Neural crest cell (in vitro differentiated cells): Measurements from ENCODE around the gene ZBED2. TPM values are rescaled to one million over a fixed set of nuclear protein-coding genes. Genes with fewer than 3 reads are reported as not detected.
"Not testable (repeated sequence)": the region's sequence is repeated elsewhere in the genome, so short reads cannot be mapped to it uniquely, and the experiment has no call there.

Experiments
- DNase-seq: peaks from one replicate; pipeline ENCODE4 v3.0.0; 2021; ENCODE audit warnings: low read depth, mixed read lengths, low spot score
- H3K27ac Mint-ChIP-seq: one replicate; pipeline ENCODE4 v1.8.0; 2021; ENCODE audit warnings: mild to moderate bottlenecking, mixed read lengths; ENCODE audit not compliant: unreplicated experiment
- H3K27me3 Mint-ChIP-seq: 2 replicates; pipeline ENCODE4 v1.8.0; 2021; ENCODE audit warnings: low read depth, mild to moderate bottlenecking, mixed read lengths
- H3K36me3 Mint-ChIP-seq: 2 replicates; pipeline ENCODE4 v1.8.0; 2021; ENCODE audit warnings: low read depth, mild to moderate bottlenecking, mixed read lengths
- H3K4me1 Mint-ChIP-seq: 2 replicates; pipeline ENCODE4 v1.8.0; 2021; ENCODE audit warnings: mixed read lengths
- H3K4me3 Mint-ChIP-seq: one replicate; pipeline ENCODE4 v1.8.0; 2021; ENCODE audit warnings: mild to moderate bottlenecking, mixed read lengths
- H3K9me3 Mint-ChIP-seq: 2 replicates; pipeline ENCODE4 v1.8.0; 2021; ENCODE audit warnings: mixed read lengths
- CTCF ChIP-seq: fragments of 200-600 bp; sonication (generic); conservative IDR thresholded peaks from 2 replicates; pipeline ENCODE4 v1.5.0; 2021; ENCODE audit warnings: antibody characterized with exemption, mild to moderate bottlenecking
- long read RNA-seq: library from polyadenylated mRNA; unstranded; transcript quantifications from one replicate; pipeline ENCODE4 v2.0.0, GENCODE V29; 2020
- total RNA-seq: library from RNA; stranded (reverse); gene quantifications from 2 replicates; pipeline ENCODE4 v1.2.1, GENCODE V29; 2021

The ZBED2 gene
- not detected in 2 replicates for total RNA-seq
- long read RNA-seq, result 0 reads

GRCh38 chr3:111595232-111595631 lies at the start of gene ZBED2:
Gene ZBED2, minus strand, starts transcription at chr3:111595346. Its CDS starts 1,145 bp downstream, at chr3:111594201.
- H3K9me3 Mint-ChIP-seq, result no peaks in the 10 kb centered on the region

GRCh38 chr3:111639316-111639715 lies 44.2 kb upstream of the ZBED2 start:
- no peak for DNase-seq
- H3K4me1 Mint-ChIP-seq, result peaks cover 14% of the 10 kb centered on the region
- H3K4me3 Mint-ChIP-seq, result no peak overlapping the region
- H3K27me3 Mint-ChIP-seq, result no peaks in the 10 kb centered on the region
- peaks cover 4% of the 10 kb centered on the region for H3K36me3 Mint-ChIP-seq
- H3K9me3 Mint-ChIP-seq, result peaks cover 10% of the 10 kb centered on the region
- H3K27ac Mint-ChIP-seq, result no peak overlapping the region
- TF ChIP-seq CTCF, result no peak

More at GRCh38 chr3:111595232-111595631, at the start of gene ZBED2:
- Mint-ChIP-seq H3K27ac (no peak within 1 kb of the TSS), H3K4me3 (no peak within 1 kb of the TSS), H3K36me3 (no peaks in the 10 kb centered on the region), H3K4me1 (no peaks in the 10 kb centered on the region), H3K27me3 (no peaks in the 10 kb centered on the region)
- no peak for TF ChIP-seq CTCF
- DNase-seq, result no peak

GRCh38 chr3:111636366-111636885 lies 41.3 kb upstream of the ZBED2 start:
- Mint-ChIP-seq H3K9me3 (peaks cover 5% of the 10 kb centered on the region), H3K27ac (no peak overlapping the region), H3K36me3 (no peaks in the 10 kb centered on the region), H3K4me1 (peaks cover 14% of the 10 kb centered on the region), H3K27me3 (no peaks in the 10 kb centered on the region), H3K4me3 (no peak overlapping the region)
- no peak for DNase-seq
- TF ChIP-seq CTCF, result no peak

GRCh38 chr3:111635403-111635802 lies 40.3 kb upstream of the ZBED2 start:
- Mint-ChIP-seq H3K4me3 (no peak overlapping the region), H3K36me3 (no peaks in the 10 kb centered on the region), H3K9me3 (peaks cover 5% of the 10 kb centered on the region), H3K27ac (no peak overlapping the region), H3K27me3 (no peaks in the 10 kb centered on the region), H3K4me1 (peaks cover 14% of the 10 kb centered on the region)
- no peak for TF ChIP-seq CTCF
- no peak for DNase-seq

- not testable (repeated sequence) for DNase-seq, H3K27ac Mint-ChIP-seq, H3K36me3 Mint-ChIP-seq, H3K4me1 Mint-ChIP-seq, H3K27me3 Mint-ChIP-seq, H3K4me3 Mint-ChIP-seq
- H3K9me3 Mint-ChIP-seq, result peaks cover 22% of the 10 kb centered on the region
Measured at GRCh38 chr3:111630638-111631037, 35.5 kb upstream of the ZBED2 start.

GRCh38 chr3:111629018-111629417 lies 33.9 kb upstream of the ZBED2 start:
- H3K36me3 Mint-ChIP-seq, H3K27me3 Mint-ChIP-seq, H3K27ac Mint-ChIP-seq, H3K4me3 Mint-ChIP-seq, H3K4me1 Mint-ChIP-seq, DNase-seq: not testable (repeated sequence)
- peaks cover 22% of the 10 kb centered on the region for H3K9me3 Mint-ChIP-seq

GRCh38 chr3:111627092-111627491 lies 31.9 kb upstream of the ZBED2 start:
- no peaks in the 10 kb centered on the region for H3K4me1 Mint-ChIP-seq
- no peak for DNase-seq
- no peak overlapping the region for H3K27ac Mint-ChIP-seq
- no peak for TF ChIP-seq CTCF
- H3K36me3 Mint-ChIP-seq, result peaks cover 7% of the 10 kb centered on the region
- H3K27me3 Mint-ChIP-seq, result no peaks in the 10 kb centered on the region
- peaks cover 22% of the 10 kb centered on the region for H3K9me3 Mint-ChIP-seq
- H3K4me3 Mint-ChIP-seq, result no peak overlapping the region
